ENCODE results near the gene FPR2. TPM values are rescaled to one million over a fixed set of nuclear protein-coding genes. Genes with fewer than 3 reads are reported as not detected.

FPR2 gene
- total RNA-seq, 4 donors from 2014 or later, result 0.34 TPM; not detected in 3

- no peak overlapping the region for H3K4me3 ChIP-seq
- 51% methylated on average over 2 of the region's 2 CpGs for WGBS
- H3K36me3 ChIP-seq, result no peaks in the 10 kb centered on the region
- no peak overlapping the region for H3K27ac ChIP-seq
- DNase-seq (ENCODE audit: low spot score in 2 of 2), result no peak
- peaks cover 3% of the 10 kb centered on the region for H3K27me3 ChIP-seq
- H3K9me3 ChIP-seq, result no peaks in the 10 kb centered on the region
- H3K4me1 ChIP-seq, result peaks cover 16% of the 10 kb centered on the region
- TF ChIP-seq POLR2A (IDR thresholded peaks at IDR 0.05) (no peak), POLR2AphosphoS5 (IDR thresholded peaks at IDR 0.05) (no peak)
- TF ChIP-seq, protein P1, sequence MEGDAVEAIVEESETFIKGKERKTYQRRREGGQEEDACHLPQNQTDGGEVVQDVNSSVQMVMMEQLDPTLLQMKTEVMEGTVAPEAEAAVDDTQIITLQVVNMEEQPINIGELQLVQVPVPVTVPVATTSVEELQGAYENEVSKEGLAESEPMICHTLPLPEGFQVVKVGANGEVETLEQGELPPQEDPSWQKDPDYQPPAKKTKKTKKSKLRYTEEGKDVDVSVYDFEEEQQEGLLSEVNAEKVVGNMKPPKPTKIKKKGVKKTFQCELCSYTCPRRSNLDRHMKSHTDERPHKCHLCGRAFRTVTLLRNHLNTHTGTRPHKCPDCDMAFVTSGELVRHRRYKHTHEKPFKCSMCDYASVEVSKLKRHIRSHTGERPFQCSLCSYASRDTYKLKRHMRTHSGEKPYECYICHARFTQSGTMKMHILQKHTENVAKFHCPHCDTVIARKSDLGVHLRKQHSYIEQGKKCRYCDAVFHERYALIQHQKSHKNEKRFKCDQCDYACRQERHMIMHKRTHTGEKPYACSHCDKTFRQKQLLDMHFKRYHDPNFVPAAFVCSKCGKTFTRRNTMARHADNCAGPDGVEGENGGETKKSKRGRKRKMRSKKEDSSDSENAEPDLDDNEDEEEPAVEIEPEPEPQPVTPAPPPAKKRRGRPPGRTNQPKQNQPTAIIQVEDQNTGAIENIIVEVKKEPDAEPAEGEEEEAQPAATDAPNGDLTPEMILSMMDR (IDR thresholded peaks at IDR 0.05), result no peak
Measured at GRCh38 chr19:51779703-51780102, 18.7 kb downstream of the FPR2 start.

GRCh38 chr19:51780270-51780669, 19.3 kb downstream of the FPR2 start:
- TF ChIP-seq, protein P1 (IDR thresholded peaks at IDR 0.05), result no peak
- TF ChIP-seq POLR2AphosphoS5 (IDR thresholded peaks at IDR 0.05) (no peak), POLR2A (IDR thresholded peaks at IDR 0.05) (no peak), EP300 (IDR thresholded peaks at IDR 0.05) (no peak)
- peaks cover 3% of the 10 kb centered on the region for H3K27me3 ChIP-seq

DNA sequence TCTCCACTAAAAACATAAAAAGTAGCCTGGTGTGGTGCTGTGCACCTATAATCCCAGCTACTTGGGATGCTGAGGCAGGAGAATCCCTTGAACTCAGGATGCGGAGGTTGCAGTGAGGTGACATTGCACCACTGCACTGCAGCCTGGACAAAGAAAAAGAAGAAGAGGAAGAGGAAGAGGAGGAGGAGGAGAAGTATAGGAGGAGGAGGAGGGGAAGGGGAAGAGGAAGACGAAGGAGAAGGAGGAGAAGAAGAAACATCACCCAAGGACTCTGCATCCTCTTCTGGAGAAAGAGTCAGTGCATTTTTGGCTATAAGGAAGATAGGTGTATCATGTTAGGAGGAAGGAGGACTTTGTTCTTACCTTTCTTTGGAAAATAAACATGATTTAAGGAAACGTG, 21.0 kb downstream of the FPR2 start:
- WGBS, result 56% methylated on average over 3 of the region's 3 CpGs
- TF ChIP-seq EP300 (IDR thresholded peaks at IDR 0.05) (no peak), POLR2AphosphoS5 (IDR thresholded peaks at IDR 0.05) (no peak), POLR2A (IDR thresholded peaks at IDR 0.05) (no peak)
- TF ChIP-seq, protein P1 (IDR thresholded peaks at IDR 0.05), result no peak

More at GRCh38 chr19:51780270-51780669, 19.3 kb downstream of the FPR2 start:
- Histone ChIP-seq H3K9me3 (no peaks in the 10 kb centered on the region), H3K27ac (no peak overlapping the region), H3K36me3 (no peaks in the 10 kb centered on the region), H3K4me1 (peaks cover 22% of the 10 kb centered on the region), H3K4me3 (no peak overlapping the region)
- WGBS, result 42% methylated on average over 2 of the region's 2 CpGs
- no peak for DNase-seq (ENCODE audit: low spot score in 2 of 2)

DNA sequence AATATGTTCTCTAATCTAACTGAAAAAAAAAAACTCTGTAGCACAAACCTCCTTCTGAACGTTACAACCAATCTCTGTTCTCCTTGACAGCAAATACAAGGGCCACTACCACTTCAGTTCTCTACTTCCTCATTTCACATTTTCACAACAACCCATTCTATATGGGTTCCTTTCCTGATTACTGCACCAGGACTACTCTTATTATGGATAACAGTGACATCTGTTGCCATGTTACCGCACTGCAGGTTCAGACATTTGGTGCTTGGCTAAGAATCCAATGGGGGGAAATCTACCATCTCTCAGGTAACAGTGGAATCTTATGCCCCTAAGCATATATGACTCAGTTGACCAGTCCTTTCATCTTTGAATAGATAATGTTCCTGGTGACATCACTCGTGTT, 22.4 kb downstream of the FPR2 start:
- DNase-seq (ENCODE audit: low spot score in 2 of 2), result no peak
- Histone ChIP-seq H3K27me3 (peaks cover 3% of the 10 kb centered on the region), H3K36me3 (no peaks in the 10 kb centered on the region), H3K27ac (no peak overlapping the region), H3K4me3 (no peak overlapping the region), H3K4me1 (peaks cover 26% of the 10 kb centered on the region), H3K9me3 (no peaks in the 10 kb centered on the region)
- 41% methylated on average over 3 of the region's 3 CpGs for WGBS
- TF ChIP-seq POLR2A (IDR thresholded peaks at IDR 0.05) (no peak), POLR2AphosphoS5 (IDR thresholded peaks at IDR 0.05) (no peak), EP300 (IDR thresholded peaks at IDR 0.05) (no peak)
- TF ChIP-seq, protein P1 (IDR thresholded peaks at IDR 0.05), result peak in 1 of 2 donors; percentile 5

More for the DNA sequence above, 21.0 kb downstream of the FPR2 start:
- Histone ChIP-seq H3K4me1 (peaks cover 33% of the 10 kb centered on the region), H3K4me3 (no peak overlapping the region), H3K27ac (no peak overlapping the region), H3K36me3 (no peaks in the 10 kb centered on the region), H3K27me3 (peaks cover 3% of the 10 kb centered on the region), H3K9me3 (no peaks in the 10 kb centered on the region)
- no peak for DNase-seq (ENCODE audit: low spot score in 2 of 2)

GRCh38 chr19:51784109-51784785, 23.3 kb downstream of the FPR2 start:
- H3K4me3 ChIP-seq, result no peak overlapping the region
- no peaks in the 10 kb centered on the region for H3K9me3 ChIP-seq
- H3K27ac ChIP-seq, result peak overlapping the region; percentile 61
- peaks cover 3% of the 10 kb centered on the region for H3K27me3 ChIP-seq
- no peak for TF ChIP-seq POLR2AphosphoS5 (IDR thresholded peaks at IDR 0.05)
- no peak for TF ChIP-seq POLR2A (IDR thresholded peaks at IDR 0.05)
- TF ChIP-seq, protein P1 (IDR thresholded peaks at IDR 0.05), result no peak
- TF ChIP-seq EP300 (IDR thresholded peaks at IDR 0.05), result no peak
- no peaks in the 10 kb centered on the region for H3K36me3 ChIP-seq
- WGBS, result 50% methylated on average over 6 of the region's 6 CpGs
- no peak for DNase-seq (ENCODE audit: low spot score in 2 of 2)
- H3K4me1 ChIP-seq, result peaks cover 26% of the 10 kb centered on the region
